ENCODE results near the gene ATG9B. TPM values are rescaled to one million over a fixed set of nuclear protein-coding genes. Genes with fewer than 3 reads are reported as not detected.
A peak's percentile ranks its signal among the peaks of the same experiment; 100 is the strongest.

The ATG9B gene
- polyA plus RNA-seq, 1 experiment = 0.06 TPM

DNA sequence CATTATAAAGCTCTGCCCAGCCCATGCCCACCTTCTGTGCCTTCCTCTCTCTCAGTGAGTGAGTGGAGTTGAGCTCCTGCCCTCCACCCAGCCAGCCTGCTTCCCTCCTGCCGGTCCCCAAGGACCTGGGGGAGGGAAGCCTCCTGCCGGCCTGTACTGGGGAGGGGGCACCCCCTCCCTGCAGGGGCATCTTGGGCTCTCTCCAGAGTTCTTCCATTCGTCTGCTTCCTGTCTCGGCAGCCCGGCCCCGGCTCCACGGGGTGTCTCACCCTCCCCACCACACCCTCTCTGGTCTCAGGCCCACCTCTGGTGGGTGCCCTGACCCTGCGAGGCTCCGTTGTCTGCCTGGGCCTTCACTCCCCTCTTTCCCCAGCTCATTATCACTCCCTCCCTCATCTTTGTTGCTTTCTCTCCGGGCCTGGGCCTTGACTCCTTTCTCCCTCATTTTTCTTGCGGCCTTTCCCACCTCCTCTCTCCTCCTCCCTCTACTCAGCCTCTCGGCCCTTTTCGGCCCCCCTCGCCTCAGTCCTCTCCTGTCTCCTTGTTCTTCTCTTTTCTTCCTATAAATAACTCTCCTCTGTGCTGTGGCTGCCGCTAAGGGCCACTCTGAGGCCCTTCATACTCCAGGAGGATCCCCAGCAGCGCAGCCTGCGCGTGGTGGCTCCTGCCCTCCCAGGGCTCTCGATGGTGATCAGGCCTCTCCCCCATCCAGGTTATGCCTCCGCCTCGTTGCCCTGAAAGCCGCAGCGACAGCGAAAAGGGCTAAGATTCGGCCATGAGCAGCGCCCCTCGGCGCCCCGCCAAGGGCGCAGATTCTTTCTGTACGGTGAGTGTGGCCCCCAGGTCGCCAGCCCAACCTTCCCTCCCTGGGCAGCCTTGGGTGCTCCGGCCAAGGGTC lies 37.2 kb upstream of the ATG9B start:
- ChIA-PET POLR2A (interaction anchor here (0.6 to 1.0 kb wide), 3 partner anchors 19 to 28 kb away, joined by 3 to 4 read pairs (median 4); partner anchors contain the start of gene FASTK), CTCF (interaction anchor here (0.6 to 0.7 kb wide), 4 partner anchors 15 to 88 kb away, joined by 3 to 8 read pairs (median 3); no protein-coding TSS in a partner anchor)
- TF ChIP-seq, protein P1, sequence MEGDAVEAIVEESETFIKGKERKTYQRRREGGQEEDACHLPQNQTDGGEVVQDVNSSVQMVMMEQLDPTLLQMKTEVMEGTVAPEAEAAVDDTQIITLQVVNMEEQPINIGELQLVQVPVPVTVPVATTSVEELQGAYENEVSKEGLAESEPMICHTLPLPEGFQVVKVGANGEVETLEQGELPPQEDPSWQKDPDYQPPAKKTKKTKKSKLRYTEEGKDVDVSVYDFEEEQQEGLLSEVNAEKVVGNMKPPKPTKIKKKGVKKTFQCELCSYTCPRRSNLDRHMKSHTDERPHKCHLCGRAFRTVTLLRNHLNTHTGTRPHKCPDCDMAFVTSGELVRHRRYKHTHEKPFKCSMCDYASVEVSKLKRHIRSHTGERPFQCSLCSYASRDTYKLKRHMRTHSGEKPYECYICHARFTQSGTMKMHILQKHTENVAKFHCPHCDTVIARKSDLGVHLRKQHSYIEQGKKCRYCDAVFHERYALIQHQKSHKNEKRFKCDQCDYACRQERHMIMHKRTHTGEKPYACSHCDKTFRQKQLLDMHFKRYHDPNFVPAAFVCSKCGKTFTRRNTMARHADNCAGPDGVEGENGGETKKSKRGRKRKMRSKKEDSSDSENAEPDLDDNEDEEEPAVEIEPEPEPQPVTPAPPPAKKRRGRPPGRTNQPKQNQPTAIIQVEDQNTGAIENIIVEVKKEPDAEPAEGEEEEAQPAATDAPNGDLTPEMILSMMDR (IDR thresholded peaks at IDR 0.05; ENCODE audit: low read depth, low read length) = no peak
- Histone ChIP-seq H3K27me3 (ENCODE audit: control insufficient read depth, insufficient read depth, low read length) (no peaks in the 10 kb centered on the region), H3K27ac (ENCODE audit: low read depth, low read length) (peak overlapping the region; percentile 52), H3K9me3 (ENCODE audit: control insufficient read depth, insufficient read depth, low read length) (no peaks in the 10 kb centered on the region; the same call in 1 of the 2 replicates), H3K4me3 (ENCODE audit: low read depth, low read length) (peak overlapping the region; percentile 76)
- no peak for DNase-seq (ENCODE audit: low read depth, low spot score)

DNA sequence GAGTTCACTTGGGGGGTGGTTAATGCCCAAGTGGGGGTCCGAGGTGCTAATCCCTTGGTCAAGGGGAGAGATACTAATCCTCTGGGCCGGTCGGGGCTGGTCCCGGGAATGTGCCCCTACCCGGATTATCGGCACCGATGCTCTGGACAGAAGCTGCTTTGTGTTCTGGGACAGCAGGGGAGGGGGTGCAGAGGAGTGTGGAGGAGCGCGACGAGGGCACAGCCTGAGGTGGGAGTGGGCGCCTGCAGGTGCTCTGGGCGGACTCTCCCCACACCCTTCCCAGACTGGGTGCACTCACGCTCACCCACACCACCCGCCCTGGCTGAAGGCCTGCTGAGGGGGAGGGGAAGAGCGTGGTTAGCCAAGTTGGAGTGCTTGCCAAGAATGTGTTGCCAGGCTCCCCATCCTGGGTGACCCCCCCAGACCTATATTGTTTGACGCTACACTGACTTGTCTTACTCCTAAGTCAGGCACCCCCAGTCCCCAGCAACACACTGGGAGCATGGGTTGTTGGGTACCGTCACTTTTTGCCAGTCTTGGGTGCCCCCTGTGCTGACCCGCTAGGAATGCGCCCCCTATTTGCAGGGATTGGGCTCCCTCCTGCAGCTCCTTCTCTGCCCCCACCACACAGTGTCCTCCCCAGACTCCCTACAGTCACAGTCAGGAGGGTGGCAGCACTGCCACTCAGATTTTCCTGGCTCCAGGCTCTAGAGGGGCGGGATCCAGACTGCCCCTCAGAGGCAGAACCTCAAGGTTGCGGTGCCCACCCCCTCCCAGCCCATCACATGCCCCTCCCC lies 36.3 kb upstream of the ATG9B start:
- TF ChIP-seq, protein P1 (IDR thresholded peaks at IDR 0.05; ENCODE audit: low read depth, low read length) = no peak
- ChIA-PET CTCF (interaction anchor here (0.6 to 1.3 kb wide), 7 partner anchors 16 to 87 kb away, joined by 3 to 8 read pairs (median 3); no protein-coding TSS in a partner anchor), POLR2A (interaction anchor here (0.8 kb wide), 1 partner anchor 20 kb away, joined by 4 read pairs; the partner anchor contains the start of gene FASTK)
- peak overlapping the region; percentile 76 for H3K4me3 ChIP-seq (ENCODE audit: low read depth, low read length)
- H3K27ac ChIP-seq (ENCODE audit: low read depth, low read length) = peak overlapping the region; percentile 21
- no peaks in the 10 kb centered on the region; the same call in 1 of the 2 replicates for H3K9me3 ChIP-seq (ENCODE audit: control insufficient read depth, insufficient read depth, low read length)
- H3K27me3 ChIP-seq (ENCODE audit: control insufficient read depth, insufficient read depth, low read length) = no peaks in the 10 kb centered on the region
- DNase-seq (ENCODE audit: low read depth, low spot score) = no peak

DNA sequence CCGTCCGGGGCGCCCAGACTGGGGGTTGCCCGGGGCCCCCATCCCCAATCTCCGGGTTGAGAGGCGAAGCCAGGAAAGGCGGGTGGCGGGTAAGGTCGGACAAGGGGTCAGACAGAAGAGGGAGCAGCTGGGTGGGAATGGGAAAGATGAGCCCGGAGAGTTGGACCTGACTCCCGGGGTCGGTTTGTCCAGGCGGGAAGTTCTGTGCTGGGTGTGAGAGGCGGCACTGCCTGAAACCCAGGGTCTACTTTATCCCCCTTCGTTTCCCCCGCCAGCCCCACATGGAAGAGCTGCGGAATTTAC lies 35.8 kb upstream of the ATG9B start:
- ChIA-PET CTCF (interaction anchor here (0.8 to 1.3 kb wide), 3 partner anchors 25 to 43 kb away, joined by 3 to 5 read pairs (median 3); no protein-coding TSS in a partner anchor), POLR2A (interaction anchor here (0.8 kb wide), 1 partner anchor 21 kb away, joined by 4 read pairs; the partner anchor contains the start of gene FASTK)
- Histone ChIP-seq H3K4me3 (ENCODE audit: low read depth, low read length) (peak overlapping the region; percentile 76), H3K27ac (ENCODE audit: low read depth, low read length) (peak overlapping the region; percentile 21), H3K9me3 (ENCODE audit: control insufficient read depth, insufficient read depth, low read length) (no peaks in the 10 kb centered on the region; the same call in 1 of the 2 replicates), H3K27me3 (ENCODE audit: control insufficient read depth, insufficient read depth, low read length) (no peaks in the 10 kb centered on the region)
- DNase-seq (ENCODE audit: low read depth, low spot score) = no peak
- TF ChIP-seq, protein P1 (IDR thresholded peaks at IDR 0.05; ENCODE audit: low read depth, low read length) = no peak

DNA sequence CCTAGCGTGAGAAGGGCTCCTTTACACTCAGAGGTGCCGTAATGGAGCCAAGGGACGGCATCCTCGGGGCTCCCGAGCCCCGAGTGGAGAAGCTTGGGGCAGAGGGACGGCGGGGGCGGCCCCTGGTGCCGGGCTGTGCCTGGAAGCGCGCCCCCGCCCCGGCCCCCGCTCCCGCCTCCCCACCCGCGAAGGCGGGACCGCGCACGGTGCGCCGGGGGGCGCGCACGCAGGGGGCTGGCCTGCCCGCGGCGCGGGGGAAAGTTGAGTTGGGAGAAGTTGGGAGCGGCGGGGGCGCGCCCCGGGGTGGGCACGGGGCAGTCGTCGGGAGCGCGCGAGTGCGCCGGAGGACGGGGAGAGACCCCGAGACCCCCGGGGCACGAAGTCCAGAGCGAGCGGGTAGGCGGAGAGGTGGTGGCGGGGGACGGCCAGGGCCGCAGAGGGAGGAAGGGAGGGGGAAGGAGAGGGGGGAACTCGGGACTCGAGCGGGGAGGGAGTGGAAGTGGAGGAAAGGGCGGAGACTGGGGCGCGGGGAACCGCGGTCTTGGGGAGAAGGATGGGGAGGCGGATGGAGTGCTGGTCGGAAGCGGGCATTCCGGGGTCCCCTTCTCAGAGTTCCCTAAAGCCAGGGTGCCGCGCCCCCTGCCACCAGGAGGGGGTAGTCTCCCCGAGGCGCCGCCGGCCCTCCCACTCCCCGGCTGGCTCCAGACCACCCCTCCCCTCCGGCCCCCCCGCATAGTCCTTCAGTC lies 35.2 kb upstream of the ATG9B start, which contains the start of gene SLC4A2:
Gene SLC4A2 (plus strand): TSS at position 223 of the 746 bp plus-strand sequence. CDS start 2,399 bp downstream, outside the sequence.
- H3K9me3 ChIP-seq (ENCODE audit: control insufficient read depth, insufficient read depth, low read length) = no peaks in the 10 kb centered on the region; the same call in 1 of the 2 replicates
- CTCF ChIA-PET = interaction anchor here (0.8 to 1.3 kb wide), 3 partner anchors 26 to 54 kb away, joined by 3 to 5 read pairs (median 3); no protein-coding TSS in a partner anchor
- POLR2A ChIA-PET = interaction anchor here (0.8 to 2.2 kb wide), 2 partner anchors 21 kb away, joined by 4 to 8 read pairs; partner anchors contain the start of gene FASTK
- TF ChIP-seq, protein P1 (IDR thresholded peaks at IDR 0.05; ENCODE audit: low read depth, low read length) = peak; percentile 58
- H3K27ac ChIP-seq (ENCODE audit: low read depth, low read length) = peak within 1 kb of the TSS; percentile 98
- DNase-seq (ENCODE audit: low read depth, low spot score) = no peak
- H3K27me3 ChIP-seq (ENCODE audit: control insufficient read depth, insufficient read depth, low read length) = no peaks in the 10 kb centered on the region
- peak within 1 kb of the TSS; percentile 76 for H3K4me3 ChIP-seq (ENCODE audit: low read depth, low read length)

Measured in AG04450 (cell line).